GM04503 (cell line): Measurements from ENCODE around the gene ADGRD1.

Source experiments
- DNase-seq: peaks from one replicate; pipeline ENCODE4 v3.0.0-alpha.2; 2012; ENCODE audit warnings: low read depth

The ADGRD1 gene

GRCh38 chr12:130966443-130967030 lies 12.8 kb downstream of the ADGRD1 start:
- DNase-seq, result no peak

GRCh38 chr12:130967636-130968035 lies 13.9 kb downstream of the ADGRD1 start:
- no peak for DNase-seq

GRCh38 chr12:130968611-130969010 lies 14.9 kb downstream of the ADGRD1 start:
- no peak for DNase-seq

- no peak for DNase-seq
Observed at GRCh38 chr12:130969223-130969622, 15.5 kb downstream of the ADGRD1 start.

- no peak for DNase-seq
Observed at GRCh38 chr12:130970165-130970907, 16.6 kb downstream of the ADGRD1 start.

GRCh38 chr12:130970908-130971233 lies 17.2 kb downstream of the ADGRD1 start:
- no peak for DNase-seq

- DNase-seq, result no peak
Observed at GRCh38 chr12:130971925-130972585, 18.3 kb downstream of the ADGRD1 start.

- no peak for DNase-seq
Observed at GRCh38 chr12:130972586-130972950, 18.9 kb downstream of the ADGRD1 start.

- DNase-seq, result no peak
Observed at GRCh38 chr12:130973109-130973508, 19.4 kb downstream of the ADGRD1 start.

- DNase-seq, result no peak
Observed at GRCh38 chr12:130973906-130974305, 20.2 kb downstream of the ADGRD1 start.

- no peak for DNase-seq
Observed at GRCh38 chr12:130975116-130975515, 21.4 kb downstream of the ADGRD1 start.

GRCh38 chr12:130976171-130976720 lies 22.5 kb downstream of the ADGRD1 start:
- DNase-seq, result no peak

- DNase-seq, result no peak
Observed at GRCh38 chr12:130977046-130977742, 23.5 kb downstream of the ADGRD1 start.

- no peak for DNase-seq
Observed at GRCh38 chr12:130977743-130978095, 24.0 kb downstream of the ADGRD1 start.

GRCh38 chr12:130978785-130979184 lies 25.1 kb downstream of the ADGRD1 start:
- DNase-seq, result no peak

- DNase-seq, result no peak
Observed at GRCh38 chr12:130981074-130981742, 27.5 kb downstream of the ADGRD1 start.

- DNase-seq, result no peak
Observed at GRCh38 chr12:130981911-130982310, 28.2 kb downstream of the ADGRD1 start.

GRCh38 chr12:130982565-130983225 lies 29.0 kb downstream of the ADGRD1 start:
- no peak for DNase-seq

- no peak for DNase-seq
Observed at GRCh38 chr12:130983328-130984017, 29.8 kb downstream of the ADGRD1 start.

- no peak for DNase-seq
Observed at GRCh38 chr12:130984183-130985058, 30.7 kb downstream of the ADGRD1 start.
